Keratinocyte (primary cell): Measurements from ENCODE around the gene HDAC8. TPM values are rescaled to one million over a fixed set of nuclear protein-coding genes. Genes with fewer than 3 reads are reported as not detected.

Experiments used
- DNase-seq: peaks from one replicate; pipeline ENCODE4 v3.0.0-alpha.2; 2011; ENCODE audit warnings: low read depth, missing footprints, low spot score
- FAIRE-seq: peaks from 2 replicates; lab custom pipeline; 2011; peaks lifted over from hg19 to GRCh38; lab: Jason Lieb, UNC
- H2AFZ ChIP-seq: 2 replicates; pipeline ENCODE4 v1.6.0; 2012; ENCODE audit warnings: low read length, control low read depth, inconsistent platforms; ENCODE audit not compliant: control insufficient read depth
- H3K27ac ChIP-seq: 2 replicates; pipeline ENCODE4 v1.5.1; 2011; ENCODE audit warnings: low read length; ENCODE audit not compliant: control insufficient read depth, insufficient read depth
- H3K27me3 ChIP-seq: 3 replicates; pipeline ENCODE4 v1.6.0; 2011; ENCODE audit warnings: low read length; ENCODE audit not compliant: control insufficient read depth, insufficient read depth; ENCODE audit errors: extremely low read depth
- H3K36me3 ChIP-seq, 2 experiments: 2 replicates in 1 of 2; 3 replicates in 1 of 2; pipeline ENCODE4 v1.5.1; 2011; ENCODE audit warnings: low read length in 2 of 2, mild to moderate bottlenecking in 1 of 2; ENCODE audit not compliant: control insufficient read depth in 2 of 2, insufficient read depth in 2 of 2; ENCODE audit errors: extremely low read depth in 1 of 2
- H3K4me1 ChIP-seq: 3 replicates; pipeline ENCODE4 v1.5.1; 2011; ENCODE audit warnings: low read length; ENCODE audit not compliant: control insufficient read depth, insufficient read depth; ENCODE audit errors: extremely low read depth
- H3K4me2 ChIP-seq: 3 replicates; pipeline ENCODE4 v1.6.0; 2011; ENCODE audit warnings: low read depth, low read length; ENCODE audit not compliant: control insufficient read depth, insufficient read depth; ENCODE audit errors: extremely low read depth
- H3K4me3 ChIP-seq, 3 experiments: fragments of 200-600 bp in 1 of 3; sonication (generic) in 1 of 3; 2 replicates in 2 of 3; 3 replicates in 1 of 3; pipeline ENCODE4 v1.5.1; 2011 to 2016; ENCODE audit warnings: low read length in 3 of 3, mild to moderate bottlenecking in 3 of 3, control low read depth in 2 of 3, inconsistent platforms in 1 of 3, low read depth in 1 of 3, mixed read lengths in 1 of 3, mixed run types in 1 of 3, moderate library complexity in 1 of 3; ENCODE audit not compliant: control insufficient read depth in 2 of 3, insufficient read depth in 2 of 3; ENCODE audit errors: extremely low read depth in 1 of 3
- H3K79me2 ChIP-seq: 2 replicates; pipeline ENCODE4 v1.6.0; 2012; ENCODE audit warnings: low read length; ENCODE audit not compliant: control insufficient read depth, insufficient read depth
- H3K9ac ChIP-seq: 3 replicates; pipeline ENCODE4 v1.6.0; 2011; ENCODE audit warnings: low read length; ENCODE audit not compliant: control insufficient read depth, insufficient read depth; ENCODE audit errors: extremely low read depth
- H3K9me1 ChIP-seq: 3 replicates; pipeline ENCODE4 v1.6.0; 2011; ENCODE audit warnings: low read length; ENCODE audit not compliant: control insufficient read depth, insufficient read depth; ENCODE audit errors: extremely low read depth
- H3K9me3 ChIP-seq: 2 replicates; pipeline ENCODE4 v1.5.1; 2012; ENCODE audit warnings: low read depth, low read length; ENCODE audit not compliant: control insufficient read depth
- H4K20me1 ChIP-seq: 3 replicates; pipeline ENCODE4 v1.6.0; 2011; ENCODE audit warnings: low read length; ENCODE audit not compliant: control insufficient read depth, insufficient read depth; ENCODE audit errors: extremely low read depth
- EZH2 ChIP-seq: IDR thresholded peaks from one replicate; pipeline ENCODE4 v1.6.1; 2012; ENCODE audit warnings: inconsistent platforms, mild to moderate bottlenecking, low read length, moderate library complexity
- dilution Hi-C: fragments of 300-500 bp; cut with MboI; formaldehyde crosslinking; loops from one replicate; pipeline ENCODE4 v1.7.0; 2020; ENCODE audit warnings: low sequenced_read_pairs; ENCODE audit not compliant: extremely low pct_ligation_motif_present
- polyA plus RNA-seq, 5 experiments: library from polyadenylated mRNA; depleted of rRNA in 3 of 5; stranded (reverse) in 3 of 5; stranded (forward) in 1 of 5; unstranded in 1 of 5; fragments of >200 nt; gene quantifications; 1 replicate in 1 of 5; 2 replicates in 3 of 5; 3 replicates in 1 of 5; pipeline versions ENCODE4 v1.2.1 to v1.2.3, GENCODE V29; 2011 to 2012; ENCODE audit warnings: missing spikeins in 2 of 5, low read depth in 1 of 5, low replicate concordance in 1 of 5
- TF ChIP-seq, protein P1 (sequence below), 3 experiments: IDR thresholded peaks in 1 of 3; conservative IDR thresholded peaks in 1 of 3; optimal IDR thresholded peaks in 1 of 3; 2 replicates in 2 of 3; 3 replicates in 1 of 3; pipeline versions ENCODE3 to v1.5.1; 2011; ENCODE audit warnings: low read length in 3 of 3, mild to moderate bottlenecking in 3 of 3, moderate library complexity in 2 of 3, control low read depth in 1 of 3, inconsistent platforms in 1 of 3; ENCODE audit not compliant: insufficient read depth in 2 of 3; ENCODE audit errors: extremely low read depth in 1 of 3

Gene HDAC8
- polyA plus RNA-seq, 1 donor (not counting 4 experiments of a cell fraction or from before 2014, with no cell fraction given), result 27.3 TPM

DNA sequence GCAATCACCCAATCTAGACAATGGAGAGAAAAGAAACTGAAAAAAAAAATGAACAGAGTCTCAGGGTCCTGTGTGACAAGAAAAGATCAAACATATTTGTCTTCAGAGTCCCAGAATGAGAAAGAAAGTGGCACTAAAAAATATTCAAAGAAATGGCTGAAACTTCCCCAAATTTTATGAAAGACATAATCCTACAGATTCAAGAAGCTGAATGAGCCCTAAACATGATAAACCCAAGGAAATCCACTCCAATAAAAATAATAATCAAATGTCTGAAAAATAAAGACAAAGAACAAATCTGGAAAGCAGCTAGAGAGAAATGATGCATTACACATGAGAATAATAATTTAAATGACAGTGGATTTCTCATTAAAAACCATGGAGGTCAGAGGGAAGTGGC lies 136.6 kb downstream of the HDAC8 start:
- H4K20me1 ChIP-seq, result no peaks in the 10 kb centered on the region
- H3K9me3 ChIP-seq, result no peaks in the 10 kb centered on the region
- H3K9me1 ChIP-seq, result no peaks in the 10 kb centered on the region
- H3K27ac ChIP-seq, result no peak overlapping the region
- H3K4me3 ChIP-seq, result no peak overlapping the region
- no peaks in the 10 kb centered on the region for H3K36me3 ChIP-seq
- FAIRE-seq (no peak), DNase-seq (no peak)
- dilution Hi-C loops, result no loop called here
- TF ChIP-seq, protein P1, sequence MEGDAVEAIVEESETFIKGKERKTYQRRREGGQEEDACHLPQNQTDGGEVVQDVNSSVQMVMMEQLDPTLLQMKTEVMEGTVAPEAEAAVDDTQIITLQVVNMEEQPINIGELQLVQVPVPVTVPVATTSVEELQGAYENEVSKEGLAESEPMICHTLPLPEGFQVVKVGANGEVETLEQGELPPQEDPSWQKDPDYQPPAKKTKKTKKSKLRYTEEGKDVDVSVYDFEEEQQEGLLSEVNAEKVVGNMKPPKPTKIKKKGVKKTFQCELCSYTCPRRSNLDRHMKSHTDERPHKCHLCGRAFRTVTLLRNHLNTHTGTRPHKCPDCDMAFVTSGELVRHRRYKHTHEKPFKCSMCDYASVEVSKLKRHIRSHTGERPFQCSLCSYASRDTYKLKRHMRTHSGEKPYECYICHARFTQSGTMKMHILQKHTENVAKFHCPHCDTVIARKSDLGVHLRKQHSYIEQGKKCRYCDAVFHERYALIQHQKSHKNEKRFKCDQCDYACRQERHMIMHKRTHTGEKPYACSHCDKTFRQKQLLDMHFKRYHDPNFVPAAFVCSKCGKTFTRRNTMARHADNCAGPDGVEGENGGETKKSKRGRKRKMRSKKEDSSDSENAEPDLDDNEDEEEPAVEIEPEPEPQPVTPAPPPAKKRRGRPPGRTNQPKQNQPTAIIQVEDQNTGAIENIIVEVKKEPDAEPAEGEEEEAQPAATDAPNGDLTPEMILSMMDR (optimal IDR thresholded peaks at IDR 0.05 in 1 of 3, IDR thresholded peaks at IDR 0.05 in 1 of 3, conservative IDR thresholded peaks at IDR 0.05 in 1 of 3; ENCODE audit: extremely low read depth in 1 of 3, insufficient read depth in 2 of 3, low read length in 3 of 3), result no peak
- no peak for TF ChIP-seq EZH2
- H3K4me1 ChIP-seq, result no peaks in the 10 kb centered on the region
- H3K9ac ChIP-seq, result no peak overlapping the region
- H3K79me2 ChIP-seq, result no peaks in the 10 kb centered on the region
- no peak overlapping the region for H3K4me2 ChIP-seq
- H2AFZ ChIP-seq, result no peak overlapping the region
- no peaks in the 10 kb centered on the region for H3K27me3 ChIP-seq

DNA sequence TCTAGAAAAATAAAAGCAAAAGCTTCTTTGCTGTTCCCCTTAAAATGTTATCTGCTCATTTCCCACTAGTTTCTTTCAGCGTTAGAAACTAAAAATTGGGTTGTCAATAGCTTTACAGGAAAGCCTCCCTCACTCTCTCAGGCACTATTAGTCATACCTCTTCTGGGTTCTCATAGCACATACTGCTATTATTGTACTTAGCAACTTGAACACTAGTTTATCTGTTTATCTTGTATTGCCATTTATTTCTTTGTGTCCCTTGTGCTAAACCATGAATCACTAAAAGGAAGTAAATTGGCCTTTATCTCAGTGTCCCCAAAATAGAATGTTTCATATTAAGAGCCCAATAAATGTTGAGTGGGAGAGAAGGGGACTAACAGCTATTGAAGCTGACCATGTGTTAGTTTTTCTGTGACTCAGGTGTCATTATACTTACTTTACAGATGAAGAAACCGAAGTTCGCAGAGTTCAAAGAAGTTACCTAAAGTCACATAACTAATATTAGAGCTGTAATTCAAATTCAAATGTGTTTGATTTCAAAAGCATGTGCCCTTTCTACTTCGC lies 142.2 kb downstream of the HDAC8 start:
- Histone ChIP-seq H4K20me1 (no peaks in the 10 kb centered on the region), H3K27me3 (no peaks in the 10 kb centered on the region), H3K4me1 (no peaks in the 10 kb centered on the region), H3K36me3 (no peaks in the 10 kb centered on the region), H3K9ac (no peak overlapping the region), H3K27ac (no peak overlapping the region), H3K9me3 (no peaks in the 10 kb centered on the region), H3K4me3 (no peak overlapping the region), H3K9me1 (no peaks in the 10 kb centered on the region), H2AFZ (no peak overlapping the region), H3K79me2 (no peaks in the 10 kb centered on the region), H3K4me2 (no peak overlapping the region)
- dilution Hi-C loops, result no loop called here
- TF ChIP-seq, protein P1 (optimal IDR thresholded peaks at IDR 0.05 in 1 of 3, IDR thresholded peaks at IDR 0.05 in 1 of 3, conservative IDR thresholded peaks at IDR 0.05 in 1 of 3; ENCODE audit: extremely low read depth in 1 of 3, insufficient read depth in 2 of 3, low read length in 3 of 3), result no peak
- no peak for TF ChIP-seq EZH2
- DNase-seq, result no peak
- FAIRE-seq, result no peak
